HEK293T (cell line): ENCODE measurements around the gene ADIRF.
"Not testable (repeated sequence)": the region's sequence is repeated elsewhere in the genome, so short reads cannot be mapped to it uniquely, and the experiment has no call there.

ENCODE experiments used
- CTCF ChIA-PET: fragments of 350-600 bp; formaldehyde crosslinking; extraction: SDS; loops from one replicate; lab custom pipeline; 2021; ENCODE audit warnings: antibody characterized with exemption, inconsistent platforms; lab: Yijun Ruan, JAX
- POLR2A ChIA-PET: fragments of 350-600 bp; formaldehyde crosslinking; extraction: SDS; loops from one replicate; lab custom pipeline; 2020; ENCODE audit warnings: antibody characterized with exemption, inconsistent platforms; lab: Yijun Ruan, JAX
- DNase-seq: peaks from one replicate; pipeline ENCODE4 v3.0.0; 2012; ENCODE audit warnings: mixed read lengths; ENCODE audit errors: extremely low spot score
- ARNT ChIP-seq: fragments of 450-650 bp; IDR thresholded peaks from 2 replicates; pipeline ENCODE4 v1.6.1; 2017; ENCODE audit warnings: mild to moderate bottlenecking
- BHLHE40 ChIP-seq: fragments of 450-650 bp; IDR thresholded peaks from 2 replicates; pipeline ENCODE4 v1.6.1; 2016; ENCODE audit warnings: mild to moderate bottlenecking, moderate library complexity, borderline replicate concordance
- CTBP1 ChIP-seq: fragments of 450-650 bp; IDR thresholded peaks from 2 replicates; pipeline ENCODE4 v1.6.1; 2016; ENCODE audit warnings: borderline replicate concordance
- ELF4 ChIP-seq: fragments of 450-650 bp; IDR thresholded peaks from 2 replicates; pipeline ENCODE4 v1.6.1; 2017; ENCODE audit warnings: antibody characterized with exemption
- FOXA1 ChIP-seq: fragments of 450-650 bp; IDR thresholded peaks from 2 replicates; pipeline ENCODE4 v1.6.1; 2016; ENCODE audit warnings: mild to moderate bottlenecking
- FOXK2 ChIP-seq: fragments of 450-650 bp; IDR thresholded peaks from 2 replicates; pipeline ENCODE4 v1.6.1; 2016; ENCODE audit warnings: mild to moderate bottlenecking
- FOXM1 ChIP-seq: fragments of 450-650 bp; IDR thresholded peaks from 2 replicates; pipeline ENCODE4 v1.6.1; 2017; ENCODE audit warnings: mild to moderate bottlenecking, borderline replicate concordance
- L3MBTL2 ChIP-seq: fragments of 450-650 bp; conservative IDR thresholded peaks from 2 replicates; pipeline ENCODE4 v1.6.1; 2016; ENCODE audit warnings: mild to moderate bottlenecking
- LEF1 ChIP-seq: fragments of 450-650 bp; IDR thresholded peaks from 2 replicates; pipeline ENCODE4 v1.6.1; 2017; ENCODE audit warnings: mild to moderate bottlenecking, borderline replicate concordance
- NFRKB ChIP-seq: fragments of 450-650 bp; IDR thresholded peaks from 2 replicates; pipeline ENCODE4 v1.6.1; 2016; ENCODE audit warnings: mild to moderate bottlenecking, moderate library complexity
- SP1 ChIP-seq: fragments of 450-650 bp; IDR thresholded peaks from 2 replicates; pipeline ENCODE4 v1.6.1; 2017
- SUZ12 ChIP-seq: fragments of 450-650 bp; IDR thresholded peaks from 2 replicates; pipeline ENCODE4 v1.6.1; 2016; ENCODE audit warnings: mild to moderate bottlenecking
- TARDBP ChIP-seq: fragments of 450-650 bp; IDR thresholded peaks from 2 replicates; pipeline ENCODE4 v1.6.1; 2016
- ZNF384 ChIP-seq: fragments of 450-650 bp; IDR thresholded peaks from 2 replicates; pipeline ENCODE4 v1.6.1; 2016
- TF ChIP-seq, protein P1 (sequence below): fragments of 450-650 bp; IDR thresholded peaks from 2 replicates; pipeline ENCODE4 v1.6.1; 2016

The ADIRF gene

DNA sequence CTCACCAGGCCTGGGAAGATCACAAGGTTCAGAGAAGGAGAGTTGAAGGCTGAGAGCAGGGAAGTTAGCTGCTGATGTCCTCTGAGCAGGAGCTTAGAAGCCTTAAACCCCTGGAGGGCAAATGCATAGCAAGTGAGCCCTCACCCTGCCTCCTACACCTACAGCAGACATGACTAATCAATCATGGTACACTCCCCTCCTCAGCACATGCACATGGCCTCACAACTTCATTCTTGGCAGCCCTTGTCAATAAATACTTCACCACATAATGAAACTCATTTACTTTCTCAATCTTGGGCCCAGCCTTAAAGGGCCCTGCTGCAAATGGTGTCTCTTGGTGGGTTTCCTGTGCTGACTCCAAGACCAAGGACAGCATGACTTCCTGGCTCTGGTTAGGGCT, 23.8 kb upstream of the ADIRF start:
- DNase-seq, result no peak
- POLR2A ChIA-PET, result no interaction called here
- CTCF ChIA-PET, result interaction anchor here (1.4 kb wide), 1 partner anchor 25 kb away, joined by 3 read pairs; no protein-coding TSS in a partner anchor
- TF ChIP-seq ARNT (no peak), SUZ12 (no peak), FOXA1 (no peak), LEF1 (no peak), FOXK2 (no peak), SP1 (no peak), ZNF384 (no peak)
- TF ChIP-seq, protein P1, sequence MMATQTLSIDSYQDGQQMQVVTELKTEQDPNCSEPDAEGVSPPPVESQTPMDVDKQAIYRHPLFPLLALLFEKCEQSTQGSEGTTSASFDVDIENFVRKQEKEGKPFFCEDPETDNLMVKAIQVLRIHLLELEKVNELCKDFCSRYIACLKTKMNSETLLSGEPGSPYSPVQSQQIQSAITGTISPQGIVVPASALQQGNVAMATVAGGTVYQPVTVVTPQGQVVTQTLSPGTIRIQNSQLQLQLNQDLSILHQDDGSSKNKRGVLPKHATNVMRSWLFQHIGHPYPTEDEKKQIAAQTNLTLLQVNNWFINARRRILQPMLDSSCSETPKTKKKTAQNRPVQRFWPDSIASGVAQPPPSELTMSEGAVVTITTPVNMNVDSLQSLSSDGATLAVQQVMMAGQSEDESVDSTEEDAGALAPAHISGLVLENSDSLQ, result no peak

DNA sequence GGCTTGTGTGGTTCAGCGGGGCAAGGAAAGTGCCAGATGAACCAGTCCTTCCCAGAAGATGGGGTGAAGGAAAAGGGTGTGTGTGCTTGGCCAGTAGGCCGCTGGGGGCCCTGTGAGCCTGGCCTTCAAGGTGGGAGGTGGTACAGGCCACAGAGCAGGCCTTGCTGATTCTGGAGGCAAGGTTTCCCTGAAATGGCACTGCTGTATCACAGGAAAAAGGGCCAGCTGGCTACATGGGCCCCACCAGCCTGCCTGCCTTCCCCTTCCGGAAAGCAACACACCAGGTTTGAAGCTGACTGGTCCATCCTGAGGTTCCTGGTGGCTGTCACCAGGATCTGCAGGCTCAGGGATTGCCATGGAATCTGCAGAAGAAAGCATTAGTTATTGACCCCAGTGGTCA, 23.4 kb upstream of the ADIRF start:
- POLR2A ChIA-PET, result no interaction called here
- no peak for DNase-seq
- no peak for TF ChIP-seq SUZ12
- TF ChIP-seq SP1, result no peak
- TF ChIP-seq L3MBTL2, result no peak
- CTCF ChIA-PET, result interaction anchor here (0.7 to 2.3 kb wide), 6 partner anchors 10 to 260 kb away, joined by 3 to 7 read pairs (median 4); no protein-coding TSS in a partner anchor

DNA sequence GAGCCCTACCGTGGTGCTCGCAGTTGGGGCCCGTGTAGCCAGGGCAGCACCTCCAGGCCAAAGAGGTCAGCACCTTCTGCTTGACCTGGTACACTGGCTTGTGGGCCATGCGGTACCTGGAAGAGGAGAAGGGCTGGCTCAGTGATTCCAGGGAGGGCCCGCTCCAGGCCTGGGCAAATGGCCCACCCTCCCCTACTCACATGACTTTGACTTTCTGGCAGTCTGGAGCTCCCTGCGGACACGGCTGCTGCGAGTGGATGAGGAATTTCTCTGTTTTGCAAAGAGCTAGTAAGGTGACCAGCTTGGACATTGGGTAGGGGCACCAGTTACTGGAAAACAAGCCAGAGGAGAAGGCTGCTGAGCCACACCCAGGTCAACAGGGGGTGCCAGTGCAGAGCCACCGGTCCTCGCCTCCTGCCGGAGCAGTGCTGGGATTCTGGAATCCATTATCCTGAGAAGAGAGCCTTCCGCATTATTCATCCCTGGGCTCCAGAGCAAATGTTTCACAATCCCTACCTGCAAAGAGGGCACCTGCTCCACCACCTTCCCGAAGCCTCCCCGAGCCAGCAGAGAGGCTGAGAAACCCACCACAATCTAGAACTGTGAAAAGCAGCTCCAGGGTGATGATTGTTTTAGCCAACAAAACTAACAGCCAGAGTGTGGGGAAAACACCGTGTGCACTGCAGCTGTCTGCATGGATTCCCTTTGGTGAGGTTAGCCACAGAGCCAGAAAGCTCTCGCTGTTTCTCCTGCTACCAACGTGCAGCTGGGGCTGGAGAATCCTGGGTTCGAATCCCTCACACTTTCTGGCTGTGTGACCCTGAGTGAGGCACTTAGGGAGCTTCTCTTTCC, 22.7 kb upstream of the ADIRF start:
- TF ChIP-seq CTBP1 (no peak), ZNF384 (no peak), FOXA1 (no peak), ELF4 (no peak), ARNT (no peak), BHLHE40 (no peak), NFRKB (no peak), SUZ12 (no peak), FOXK2 (no peak)
- TF ChIP-seq, protein P1, result no peak
- POLR2A ChIA-PET, result no interaction called here
- peak; percentile 35 for DNase-seq
- CTCF ChIA-PET, result interaction anchor here (0.7 to 2.3 kb wide), 6 partner anchors 9 to 261 kb away, joined by 3 to 7 read pairs (median 4); no protein-coding TSS in a partner anchor

DNA sequence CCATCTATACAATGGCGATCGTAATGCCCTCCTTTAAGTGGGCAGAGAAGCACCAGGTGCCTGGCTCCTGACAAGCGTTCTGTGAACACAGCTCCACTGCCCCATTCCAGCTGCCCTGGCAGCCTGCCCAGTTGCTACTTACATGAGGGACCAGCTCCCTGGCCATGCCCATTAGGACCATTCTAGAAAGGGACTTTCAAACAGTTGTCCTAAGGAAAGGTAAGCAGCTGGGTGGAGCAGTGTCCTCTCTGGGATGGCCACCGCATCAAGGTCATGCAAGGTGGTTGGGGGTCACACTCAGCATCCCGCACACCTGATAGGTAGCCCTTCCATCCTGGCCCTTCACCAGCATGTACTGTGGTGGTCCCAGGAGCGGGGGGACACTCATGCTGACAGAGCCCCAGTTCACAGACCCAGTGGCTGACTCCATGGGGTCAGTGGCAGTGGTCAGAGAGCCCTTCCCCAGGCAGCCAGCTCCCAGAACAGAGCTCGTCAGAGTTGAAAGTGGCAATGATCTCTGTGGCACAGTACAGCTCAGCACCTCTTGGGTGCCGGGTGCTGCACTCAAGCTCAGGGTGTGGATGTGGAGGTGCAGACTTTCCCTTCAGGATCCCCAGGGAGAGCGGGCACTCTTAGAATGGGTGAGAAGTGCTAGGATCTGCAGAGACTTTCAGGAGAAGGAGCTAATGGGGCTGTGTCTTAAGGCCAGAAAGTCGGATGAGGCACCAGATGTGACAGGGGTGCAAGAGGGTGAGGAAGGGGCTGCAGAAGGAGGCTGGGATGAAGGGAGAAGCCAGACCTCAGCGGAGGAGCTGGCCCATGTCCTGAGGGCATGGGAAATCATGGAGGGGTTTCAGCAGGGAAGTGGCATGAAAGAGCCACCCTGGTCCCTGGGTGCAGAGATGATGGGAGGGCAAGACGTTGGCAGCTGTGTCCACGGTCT, 21.8 kb upstream of the ADIRF start:
- TF ChIP-seq L3MBTL2, result no peak
- TF ChIP-seq, protein P1, result no peak
- no peak for TF ChIP-seq ZNF384
- no peak for TF ChIP-seq CTBP1
- TF ChIP-seq SP1, result no peak
- TF ChIP-seq FOXA1, result no peak
- no peak for TF ChIP-seq NFRKB
- TF ChIP-seq ARNT, result no peak
- no peak for TF ChIP-seq ELF4
- no peak for TF ChIP-seq FOXK2
- CTCF ChIA-PET, result interaction anchor here (1.1 to 2.3 kb wide), 5 partner anchors 8 to 262 kb away, joined by 3 to 7 read pairs (median 5); partner anchors contain the start of gene SNCG

DNA sequence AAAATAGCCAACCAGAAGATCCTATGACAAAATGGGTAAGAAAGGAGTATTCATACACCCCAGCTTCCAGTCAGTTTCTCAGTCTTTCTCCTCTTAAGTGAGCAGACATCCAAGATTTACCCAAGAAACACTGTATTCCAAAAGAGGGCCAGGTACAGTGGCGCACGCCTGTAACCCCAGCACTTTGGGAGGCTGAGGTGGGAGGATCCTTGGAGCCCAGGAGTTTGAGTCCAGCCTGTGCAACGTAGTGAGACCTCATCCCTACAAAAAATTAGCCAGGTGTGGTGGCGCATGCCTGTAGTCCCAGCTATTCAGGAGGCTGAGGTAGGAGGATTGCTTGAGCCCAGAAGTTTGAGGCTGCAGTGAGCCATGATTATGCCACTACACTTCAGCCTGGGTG, 20.5 kb upstream of the ADIRF start:
- POLR2A ChIA-PET, DNase-seq: not testable (repeated sequence)
- CTCF ChIA-PET, result interaction anchor here (0.9 to 1.3 kb wide), 2 partner anchors 8 to 9 kb away, joined by 3 read pairs; no protein-coding TSS in a partner anchor

More for the DNA sequence above, 21.8 kb upstream of the ADIRF start:
- no peak for DNase-seq
- POLR2A ChIA-PET, result no interaction called here

DNA sequence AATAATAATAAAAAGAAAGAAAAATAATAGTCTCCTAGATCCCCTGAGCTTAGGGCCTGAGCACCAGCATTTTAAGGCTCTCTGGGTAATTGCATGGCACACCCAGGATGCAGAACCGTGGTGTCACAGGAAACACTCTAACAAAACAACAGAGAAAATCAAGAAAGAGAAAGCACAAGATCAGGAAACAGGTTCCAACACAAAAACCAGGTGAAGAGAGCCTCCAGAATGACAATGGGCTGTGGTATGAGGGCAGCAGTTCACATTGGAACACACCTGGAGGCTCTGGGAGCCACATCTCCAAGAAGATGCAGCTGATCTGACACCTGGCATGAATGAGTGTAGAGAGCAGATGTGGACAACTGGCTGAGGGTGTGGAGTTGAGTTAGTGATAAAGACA, 17.9 kb upstream of the ADIRF start:
- ChIA-PET CTCF (interaction anchor here (0.6 kb wide), 1 partner anchor 50 kb away, joined by 3 read pairs; no protein-coding TSS in a partner anchor), POLR2A (no interaction called here)
- no peak for TF ChIP-seq FOXK2
- no peak for TF ChIP-seq ELF4
- no peak for TF ChIP-seq FOXM1
- no peak for TF ChIP-seq L3MBTL2
- TF ChIP-seq, protein P1, result no peak
- no peak for TF ChIP-seq ARNT
- no peak for TF ChIP-seq TARDBP
- TF ChIP-seq SP1, result no peak
- TF ChIP-seq CTBP1, result no peak
- DNase-seq, result no peak
